ENCODE results near the gene IRAK2. TPM values are rescaled to one million over a fixed set of nuclear protein-coding genes. Genes with fewer than 3 reads are reported as not detected.

The IRAK2 gene
- polyA plus RNA-seq, 2 of the 4 experiments (the other 2 are of a cell fraction), result 7.9 to 12.5 TPM

DNA sequence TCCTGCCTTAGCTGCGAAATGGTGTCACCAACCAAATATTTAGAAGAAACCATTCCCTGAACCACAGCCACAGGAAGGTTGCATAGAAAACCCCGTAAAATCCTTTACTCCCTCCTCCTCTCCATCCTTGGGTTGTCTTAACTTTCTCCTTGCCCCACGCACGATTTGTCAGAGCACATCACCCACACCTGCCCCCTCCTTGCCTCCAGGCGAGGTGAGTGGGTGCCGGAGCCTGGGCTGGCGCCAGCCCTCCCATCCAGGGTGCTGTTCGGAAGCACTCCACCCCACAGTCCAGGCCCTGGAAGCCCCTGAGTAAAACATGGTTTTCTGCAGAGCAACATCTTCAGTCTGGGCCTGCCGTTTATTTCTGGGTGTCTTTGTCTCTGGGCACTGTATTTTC lies 124.4 kb downstream of the IRAK2 start:
- TF ChIP-seq HOXB13 (CRISPR knock-in tag; IDR thresholded peaks at IDR 0.05; ENCODE audit: low read depth), result no peak
- TF ChIP-seq, protein P1, sequence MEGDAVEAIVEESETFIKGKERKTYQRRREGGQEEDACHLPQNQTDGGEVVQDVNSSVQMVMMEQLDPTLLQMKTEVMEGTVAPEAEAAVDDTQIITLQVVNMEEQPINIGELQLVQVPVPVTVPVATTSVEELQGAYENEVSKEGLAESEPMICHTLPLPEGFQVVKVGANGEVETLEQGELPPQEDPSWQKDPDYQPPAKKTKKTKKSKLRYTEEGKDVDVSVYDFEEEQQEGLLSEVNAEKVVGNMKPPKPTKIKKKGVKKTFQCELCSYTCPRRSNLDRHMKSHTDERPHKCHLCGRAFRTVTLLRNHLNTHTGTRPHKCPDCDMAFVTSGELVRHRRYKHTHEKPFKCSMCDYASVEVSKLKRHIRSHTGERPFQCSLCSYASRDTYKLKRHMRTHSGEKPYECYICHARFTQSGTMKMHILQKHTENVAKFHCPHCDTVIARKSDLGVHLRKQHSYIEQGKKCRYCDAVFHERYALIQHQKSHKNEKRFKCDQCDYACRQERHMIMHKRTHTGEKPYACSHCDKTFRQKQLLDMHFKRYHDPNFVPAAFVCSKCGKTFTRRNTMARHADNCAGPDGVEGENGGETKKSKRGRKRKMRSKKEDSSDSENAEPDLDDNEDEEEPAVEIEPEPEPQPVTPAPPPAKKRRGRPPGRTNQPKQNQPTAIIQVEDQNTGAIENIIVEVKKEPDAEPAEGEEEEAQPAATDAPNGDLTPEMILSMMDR (IDR thresholded peaks at IDR 0.05), result no peak
- no peak for TF ChIP-seq GATA3 (IDR thresholded peaks at IDR 0.05; ENCODE audit: borderline replicate concordance)
- TF ChIP-seq, protein P2, sequence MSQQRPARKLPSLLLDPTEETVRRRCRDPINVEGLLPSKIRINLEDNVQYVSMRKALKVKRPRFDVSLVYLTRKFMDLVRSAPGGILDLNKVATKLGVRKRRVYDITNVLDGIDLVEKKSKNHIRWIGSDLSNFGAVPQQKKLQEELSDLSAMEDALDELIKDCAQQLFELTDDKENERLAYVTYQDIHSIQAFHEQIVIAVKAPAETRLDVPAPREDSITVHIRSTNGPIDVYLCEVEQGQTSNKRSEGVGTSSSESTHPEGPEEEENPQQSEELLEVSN (IDR thresholded peaks at IDR 0.05; ENCODE audit: borderline replicate concordance, low read depth), result no peak
- TF ChIP-seq HOXB5 (CRISPR knock-in tag; IDR thresholded peaks at IDR 0.05), result no peak
- TF ChIP-seq FOSB (CRISPR knock-in tag; IDR thresholded peaks at IDR 0.05), result no peak
- no peak for TF ChIP-seq ZSCAN20 (CRISPR knock-in tag; IDR thresholded peaks at IDR 0.05)
- no peak for FAIRE-seq
- WGBS (ENCODE audit: missing lambda C conversion rate), result 87% methylated on average over 9 of the region's 9 CpGs
- DNase-seq (ENCODE audit: low read depth in 1 of 2, low spot score in 1 of 2), result no peak
- Histone ChIP-seq H3K4me3 (no peak overlapping the region), H3K9me3 (no peaks in the 10 kb centered on the region), H3K27ac (no peak overlapping the region), H3K4me2 (no peak overlapping the region), H3K4me1 (no peaks in the 10 kb centered on the region)
- CTCF ChIA-PET, result interaction anchor here (1.1 to 2.9 kb wide), 4 partner anchors 25 to 450 kb away, joined by 3 to 8 read pairs (median 4); no protein-coding TSS in a partner anchor
- POLR2A ChIA-PET, result interaction anchor here (0.6 kb wide), 1 partner anchor 317 kb away, joined by 11 read pairs; no protein-coding TSS in a partner anchor
- no peak for ATAC-seq

DNA sequence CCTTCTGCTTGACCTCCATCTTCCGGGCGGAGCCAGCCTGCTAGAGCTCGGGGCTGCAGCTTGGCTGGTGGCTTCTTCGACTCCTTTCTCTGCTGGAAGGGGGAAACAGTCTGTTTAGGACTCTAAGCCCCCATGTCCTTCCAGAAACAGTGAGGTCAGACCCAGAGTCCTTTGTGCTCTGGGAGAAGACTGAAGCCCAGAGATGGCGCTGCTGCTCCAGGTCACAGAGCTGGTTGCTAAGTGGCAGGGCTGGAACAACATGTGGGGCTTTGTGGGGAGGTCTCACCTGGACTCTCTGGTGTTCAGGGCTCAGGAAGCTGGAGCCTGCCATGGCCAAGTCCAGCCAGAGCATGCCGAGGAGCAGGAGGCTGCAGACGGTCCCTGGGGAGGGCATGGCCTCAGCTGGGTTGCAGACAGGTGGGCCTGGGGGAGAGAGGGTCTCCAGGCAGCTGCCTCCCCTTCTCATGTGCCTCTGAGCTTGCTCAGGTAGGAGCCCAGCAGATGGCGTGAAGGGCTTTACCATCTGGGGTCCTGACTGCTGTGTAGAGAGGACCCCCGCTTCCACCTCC lies 125.2 kb downstream of the IRAK2 start:
- 100% methylated on average over 5 of the region's 9 CpGs for WGBS (ENCODE audit: missing lambda C conversion rate)
- H3K9me3 ChIP-seq, result no peaks in the 10 kb centered on the region
- H3K4me3 ChIP-seq, result no peak overlapping the region
- no peak for DNase-seq (ENCODE audit: low read depth in 1 of 2, low spot score in 1 of 2)
- no peak overlapping the region for H3K4me2 ChIP-seq
- no peak for ATAC-seq
- TF ChIP-seq TP53 (CRISPR knock-in tag; IDR thresholded peaks at IDR 0.05) (no peak), CBX2 (IDR thresholded peaks at IDR 0.05; ENCODE audit: borderline replicate concordance, low read depth) (no peak), BHLHE40 (IDR thresholded peaks at IDR 0.05; ENCODE audit: low read depth, low read length) (no peak), RARB (CRISPR knock-in tag; IDR thresholded peaks at IDR 0.05) (no peak), POLR2AphosphoS2 (conservative IDR thresholded peaks at IDR 0.05; ENCODE audit: low read length) (no peak), EHMT2 (IDR thresholded peaks at IDR 0.05; ENCODE audit: low read depth) (no peak), ZSCAN20 (CRISPR knock-in tag; IDR thresholded peaks at IDR 0.05) (no peak), CBX8 (IDR thresholded peaks at IDR 0.05) (no peak), FOSB (CRISPR knock-in tag; IDR thresholded peaks at IDR 0.05) (no peak), FOSL2 (IDR thresholded peaks at IDR 0.05) (no peak), FOSL2 (CRISPR knock-in tag; IDR thresholded peaks at IDR 0.05) (no peak), MAZ (IDR thresholded peaks at IDR 0.05; ENCODE audit: borderline replicate concordance, low read depth, low read length) (no peak), MAFK (IDR thresholded peaks at IDR 0.05; ENCODE audit: partially characterized antibody) (no peak), FOXS1 (CRISPR knock-in tag; IDR thresholded peaks at IDR 0.05) (no peak), HEYL (CRISPR knock-in tag; IDR thresholded peaks at IDR 0.05) (no peak), HOXB5 (CRISPR knock-in tag; IDR thresholded peaks at IDR 0.05) (no peak), CHD4 (IDR thresholded peaks at IDR 0.05; ENCODE audit: borderline replicate concordance) (no peak)
- TF ChIP-seq, protein P3, sequence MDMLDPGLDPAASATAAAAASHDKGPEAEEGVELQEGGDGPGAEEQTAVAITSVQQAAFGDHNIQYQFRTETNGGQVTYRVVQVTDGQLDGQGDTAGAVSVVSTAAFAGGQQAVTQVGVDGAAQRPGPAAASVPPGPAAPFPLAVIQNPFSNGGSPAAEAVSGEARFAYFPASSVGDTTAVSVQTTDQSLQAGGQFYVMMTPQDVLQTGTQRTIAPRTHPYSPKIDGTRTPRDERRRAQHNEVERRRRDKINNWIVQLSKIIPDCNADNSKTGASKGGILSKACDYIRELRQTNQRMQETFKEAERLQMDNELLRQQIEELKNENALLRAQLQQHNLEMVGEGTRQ (IDR thresholded peaks at IDR 0.05), result no peak
- TF ChIP-seq, protein P4, sequence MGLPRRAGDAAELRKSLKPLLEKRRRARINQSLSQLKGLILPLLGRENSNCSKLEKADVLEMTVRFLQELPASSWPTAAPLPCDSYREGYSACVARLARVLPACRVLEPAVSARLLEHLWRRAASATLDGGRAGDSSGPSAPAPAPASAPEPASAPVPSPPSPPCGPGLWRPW (IDR thresholded peaks at IDR 0.05), result no peak
- TF ChIP-seq, protein P5, sequence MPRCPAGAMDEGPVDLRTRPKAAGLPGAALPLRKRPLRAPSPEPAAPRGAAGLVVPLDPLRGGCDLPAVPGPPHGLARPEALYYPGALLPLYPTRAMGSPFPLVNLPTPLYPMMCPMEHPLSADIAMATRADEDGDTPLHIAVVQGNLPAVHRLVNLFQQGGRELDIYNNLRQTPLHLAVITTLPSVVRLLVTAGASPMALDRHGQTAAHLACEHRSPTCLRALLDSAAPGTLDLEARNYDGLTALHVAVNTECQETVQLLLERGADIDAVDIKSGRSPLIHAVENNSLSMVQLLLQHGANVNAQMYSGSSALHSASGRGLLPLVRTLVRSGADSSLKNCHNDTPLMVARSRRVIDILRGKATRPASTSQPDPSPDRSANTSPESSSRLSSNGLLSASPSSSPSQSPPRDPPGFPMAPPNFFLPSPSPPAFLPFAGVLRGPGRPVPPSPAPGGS (IDR thresholded peaks at IDR 0.05), result no peak
- TF ChIP-seq, protein P6, sequence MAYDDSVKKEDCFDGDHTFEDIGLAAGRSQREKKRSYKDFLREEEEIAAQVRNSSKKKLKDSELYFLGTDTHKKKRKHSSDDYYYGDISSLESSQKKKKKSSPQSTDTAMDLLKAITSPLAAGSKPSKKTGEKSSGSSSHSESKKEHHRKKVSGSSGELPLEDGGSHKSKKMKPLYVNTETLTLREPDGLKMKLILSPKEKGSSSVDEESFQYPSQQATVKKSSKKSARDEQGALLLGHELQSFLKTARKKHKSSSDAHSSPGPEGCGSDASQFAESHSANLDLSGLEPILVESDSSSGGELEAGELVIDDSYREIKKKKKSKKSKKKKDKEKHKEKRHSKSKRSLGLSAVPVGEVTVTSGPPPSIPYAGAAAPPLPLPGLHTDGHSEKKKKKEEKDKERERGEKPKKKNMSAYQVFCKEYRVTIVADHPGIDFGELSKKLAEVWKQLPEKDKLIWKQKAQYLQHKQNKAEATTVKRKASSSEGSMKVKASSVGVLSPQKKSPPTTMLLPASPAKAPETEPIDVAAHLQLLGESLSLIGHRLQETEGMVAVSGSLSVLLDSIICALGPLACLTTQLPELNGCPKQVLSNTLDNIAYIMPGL (CRISPR knock-in tag; IDR thresholded peaks at IDR 0.05; ENCODE audit: borderline replicate concordance), result no peak
- no peak for FAIRE-seq
- no peaks in the 10 kb centered on the region for H3K4me1 ChIP-seq
- CTCF ChIA-PET, result interaction anchor here (0.9 to 4.2 kb wide), 7 partner anchors 9 to 449 kb away, joined by 3 to 16 read pairs (median 3); no protein-coding TSS in a partner anchor
- no peak overlapping the region for H3K27ac ChIP-seq
- POLR2A ChIA-PET, result interaction anchor here (1.0 to 1.3 kb wide), 2 partner anchors 26 to 343 kb away, joined by 3 read pairs; no protein-coding TSS in a partner anchor

Measured in A549 (cell line).